CD8-positive, alpha-beta memory T cell (primary cell): ENCODE measurements around the gene HAGHL. TPM values are rescaled to one million over a fixed set of nuclear protein-coding genes. Genes with fewer than 3 reads are reported as not detected.
A peak's percentile ranks its signal among the peaks of the same experiment; 100 is the strongest.

Experiments
- CTCF ChIA-PET: fragments of 350-600 bp; sonication (Branson Sonifier 250); formaldehyde crosslinking; loops from one replicate; lab custom pipeline; 2021; ENCODE audit warnings: antibody characterized with exemption; lab: Charles Lee
- POLR2A ChIA-PET: fragments of 350-600 bp; sonication (Branson Sonifier 250); formaldehyde crosslinking; loops from one replicate; lab custom pipeline; 2021; ENCODE audit warnings: antibody characterized with exemption; lab: Charles Lee
- DNase-seq, 5 donors: peaks; one replicate each; pipeline versions ENCODE4 v3.0.0 to v3.0.0-alpha.2; 2020 to 2022; ENCODE audit warnings: mixed read lengths in 1 of 5
- H3K27ac ChIP-seq: one replicate; pipeline ENCODE4 v1.7.0; 2013; ENCODE audit warnings: low read depth, mild to moderate bottlenecking, low read length, moderate library complexity
- H3K27me3 ChIP-seq: 2 replicates; pipeline ENCODE4 v1.7.0; 2013; ENCODE audit warnings: low read length, mild to moderate bottlenecking; ENCODE audit not compliant: insufficient read depth, poor library complexity, severe bottlenecking
- H3K36me3 ChIP-seq: 2 replicates; pipeline ENCODE4 v1.7.0; 2013; ENCODE audit warnings: mild to moderate bottlenecking, low read length, moderate library complexity; ENCODE audit not compliant: insufficient read depth
- H3K4me1 ChIP-seq: 2 replicates; pipeline ENCODE4 v1.7.0; 2013; ENCODE audit warnings: mild to moderate bottlenecking, low read length, moderate library complexity; ENCODE audit not compliant: insufficient read depth
- H3K4me3 ChIP-seq: 2 replicates; pipeline ENCODE4 v1.7.0; 2013; ENCODE audit warnings: mild to moderate bottlenecking, low read length
- H3K9me3 ChIP-seq: 2 replicates; pipeline ENCODE4 v1.7.0; 2013; ENCODE audit warnings: mild to moderate bottlenecking, low read length
- H3K27ac Mint-ChIP-seq, 8 donors: one replicate each; pipeline ENCODE4 v1.8.0; 2020 to 2021; ENCODE audit warnings: mixed read lengths in 8 of 8, mild to moderate bottlenecking in 6 of 8, inconsistent platforms in 3 of 8, moderate library complexity in 3 of 8
- H3K27me3 Mint-ChIP-seq, 2 donors: one replicate each; pipeline ENCODE4 v1.8.0; 2020 to 2021; ENCODE audit warnings: mixed read lengths in 2 of 2, mild to moderate bottlenecking in 1 of 2, moderate library complexity in 1 of 2
- H3K36me3 Mint-ChIP-seq, 3 donors: one replicate each; pipeline ENCODE4 v1.8.0; 2020 to 2021; ENCODE audit warnings: mixed read lengths in 3 of 3, inconsistent platforms in 1 of 3, mild to moderate bottlenecking in 1 of 3
- H3K4me1 Mint-ChIP-seq, 3 donors: one replicate each; pipeline ENCODE4 v1.8.0; 2020 to 2021; ENCODE audit warnings: mixed read lengths in 3 of 3, inconsistent platforms in 1 of 3, mild to moderate bottlenecking in 1 of 3
- H3K4me3 Mint-ChIP-seq, 7 donors: one replicate each; pipeline ENCODE4 v1.8.0; 2020 to 2021; ENCODE audit warnings: mixed read lengths in 7 of 7, mild to moderate bottlenecking in 6 of 7, moderate library complexity in 4 of 7, inconsistent platforms in 2 of 7
- H3K9me3 Mint-ChIP-seq, 5 donors: one replicate each; pipeline ENCODE4 v1.8.0; 2020 to 2022; ENCODE audit warnings: mixed read lengths in 5 of 5, mild to moderate bottlenecking in 3 of 5, moderate library complexity in 2 of 5, inconsistent platforms in 1 of 5
- polyA plus RNA-seq: library from polyadenylated mRNA; unstranded; fragments of 300-500 nt; fragmentation: Illumina TruSeq; gene quantifications from one replicate; pipeline ENCODE4 v1.2.3, GENCODE V29; 2021
- total RNA-seq, 2 experiments: library from RNA; stranded (reverse); gene quantifications; one replicate each; pipeline ENCODE4 v1.2.3, GENCODE V29; 2021

The HAGHL gene
- total and polyA plus RNA-seq, 3 experiments from 2014 or later = 10.7 to 35.6 (median 31.5) TPM

DNA sequence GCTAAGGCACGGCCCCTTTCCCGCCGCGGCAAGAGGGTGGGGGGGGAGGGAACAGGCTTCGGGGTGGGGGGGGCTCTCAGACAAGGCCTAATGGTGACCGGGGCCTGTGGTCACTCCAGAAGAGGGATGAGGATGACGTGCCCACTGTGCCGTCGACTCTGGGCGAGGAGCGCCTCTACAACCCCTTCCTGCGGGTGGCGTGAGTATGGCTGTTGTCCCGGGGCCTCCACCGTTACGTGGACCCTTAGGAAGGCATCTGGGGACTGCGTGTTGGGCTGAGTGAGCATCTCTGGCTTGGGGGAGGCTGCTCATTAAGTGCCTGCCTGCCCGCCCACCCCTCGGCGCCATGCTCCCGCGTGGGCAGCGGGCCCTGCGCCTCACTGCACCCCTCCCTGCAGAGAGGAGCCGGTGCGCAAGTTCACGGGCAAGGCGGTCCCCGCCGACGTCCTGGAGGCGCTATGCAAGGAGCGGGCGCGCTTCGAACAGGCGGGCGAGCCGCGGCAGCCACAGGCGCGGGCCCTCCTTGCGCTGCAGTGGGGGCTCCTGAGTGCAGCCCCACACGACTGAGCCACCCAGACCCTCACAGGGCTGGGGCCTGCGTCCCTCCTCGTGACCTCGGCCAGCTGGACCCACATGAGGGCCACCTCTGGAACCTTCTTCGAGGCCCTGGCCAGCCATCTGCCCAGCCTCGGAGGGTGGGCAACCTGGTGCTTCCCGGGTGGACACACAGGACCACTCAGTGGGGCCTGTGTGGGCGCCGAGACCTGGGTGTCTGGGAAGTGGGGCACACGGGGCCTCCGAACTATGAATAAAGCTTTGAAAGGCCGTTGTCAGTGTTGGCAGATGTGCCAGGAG, 2.2 kb downstream of the HAGHL start:
- H3K36me3 ChIP-seq = peaks cover 10% of the 10 kb centered on the region
- peaks cover 0 to 13% (median 0%) of the 10 kb centered on the region in 3 donors for H3K4me1 Mint-ChIP-seq
- no peak for DNase-seq
- ChIA-PET CTCF (interaction anchor here (2.1 to 18.9 kb wide), 2 partner anchors 12 kb away, joined by 9 to 332 read pairs; partner anchors contain the start of genes ANTKMT, CCDC78, CIAO3 and HAGHL), POLR2A (interaction anchor here (0.7 to 5.4 kb wide), 6 partner anchors 8 to 59 kb away, joined by 3 to 53 read pairs (median 6); partner anchors contain the start of genes ANTKMT, CHTF18, METRN and RPUSD1)
- peak overlapping the region; percentile 13 to 74 (median 49) for H3K4me3 Mint-ChIP-seq
- H3K36me3 Mint-ChIP-seq = peaks cover 0 to 12% (median 0%) of the 10 kb centered on the region in 3 donors
- H3K27ac Mint-ChIP-seq = peak overlapping the region in 3 of 8 donors; percentile 27 to 58 (median 53)
- H3K9me3 Mint-ChIP-seq = no peaks in the 10 kb centered on the region
- H3K27ac ChIP-seq = peak overlapping the region; percentile 38
- H3K4me3 ChIP-seq = no peak overlapping the region
- no peaks in the 10 kb centered on the region for H3K9me3 ChIP-seq
- peaks cover 6% of the 10 kb centered on the region for H3K4me1 ChIP-seq
- H3K27me3 Mint-ChIP-seq = no peaks in the 10 kb centered on the region
- no peaks in the 10 kb centered on the region for H3K27me3 ChIP-seq

DNA sequence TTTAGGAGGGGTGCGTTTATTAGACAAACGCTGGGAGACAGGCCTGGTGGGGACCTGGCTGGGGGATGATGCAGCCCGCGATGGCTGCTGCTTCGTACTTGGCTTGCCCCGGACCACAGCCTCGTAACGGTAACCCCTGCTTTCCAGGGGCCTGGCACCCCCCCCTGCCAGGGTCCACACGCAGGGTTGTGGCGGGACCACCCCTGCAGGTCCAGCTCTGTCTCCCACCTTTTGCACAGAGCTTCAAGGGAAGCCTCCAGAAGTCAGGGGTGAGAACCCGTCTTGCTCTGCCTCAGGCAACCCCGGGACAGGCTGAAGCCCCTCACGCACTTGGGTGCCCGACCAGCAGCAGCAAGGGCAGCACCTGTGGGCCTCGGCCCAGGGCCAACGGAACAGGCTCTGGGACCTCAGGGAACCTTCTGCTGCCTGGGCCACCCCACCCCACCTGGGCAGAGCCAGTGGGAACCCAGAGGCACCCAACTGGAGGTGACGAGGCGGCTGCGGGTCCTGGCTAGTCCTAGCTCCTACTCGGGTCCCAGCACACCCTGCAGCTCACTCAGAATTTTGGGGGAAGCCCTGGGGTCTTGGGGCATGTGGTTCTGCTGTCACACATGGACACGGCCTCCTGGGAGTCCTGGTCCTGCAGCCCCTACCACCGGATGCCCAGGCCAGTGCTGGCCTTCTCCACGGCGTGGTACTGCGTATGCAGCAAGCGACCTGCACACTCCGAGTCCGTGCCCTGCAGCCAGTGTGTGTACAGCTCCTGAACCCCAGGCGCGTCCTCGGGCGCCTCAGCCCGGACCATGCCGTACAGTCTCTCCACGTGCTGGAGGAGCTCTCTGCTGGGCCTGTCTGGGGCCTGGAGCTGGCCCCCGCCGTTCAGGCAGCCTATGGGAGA, 3.1 kb downstream of the HAGHL start:
- Mint-ChIP-seq H3K27ac (peak overlapping the region in 1 of 8 donors; percentile 36), H3K27me3 (no peaks in the 10 kb centered on the region), H3K36me3 (peaks cover 0 to 13% (median 0%) of the 10 kb centered on the region in 3 donors), H3K9me3 (no peaks in the 10 kb centered on the region), H3K4me1 (peaks cover 0 to 11% (median 0%) of the 10 kb centered on the region in 3 donors), H3K4me3 (peak overlapping the region in 3 of 7 donors; percentile 32 to 52 (median 37))
- Histone ChIP-seq H3K9me3 (no peaks in the 10 kb centered on the region), H3K36me3 (peaks cover 10% of the 10 kb centered on the region), H3K27me3 (no peaks in the 10 kb centered on the region), H3K4me1 (peaks cover 6% of the 10 kb centered on the region), H3K4me3 (no peak overlapping the region), H3K27ac (no peak overlapping the region)
- POLR2A ChIA-PET = interaction anchor here (0.7 to 2.1 kb wide), 3 partner anchors 9 to 16 kb away, joined by 3 to 7 read pairs (median 5); partner anchors contain the start of genes ANTKMT and METRN
- no peak for DNase-seq
- CTCF ChIA-PET = interaction anchor here (0.8 to 18.9 kb wide), 4 partner anchors 11 to 15 kb away, joined by 3 to 332 read pairs (median 6); partner anchors contain the start of genes ANTKMT, CCDC78, CIAO3 and HAGHL

DNA sequence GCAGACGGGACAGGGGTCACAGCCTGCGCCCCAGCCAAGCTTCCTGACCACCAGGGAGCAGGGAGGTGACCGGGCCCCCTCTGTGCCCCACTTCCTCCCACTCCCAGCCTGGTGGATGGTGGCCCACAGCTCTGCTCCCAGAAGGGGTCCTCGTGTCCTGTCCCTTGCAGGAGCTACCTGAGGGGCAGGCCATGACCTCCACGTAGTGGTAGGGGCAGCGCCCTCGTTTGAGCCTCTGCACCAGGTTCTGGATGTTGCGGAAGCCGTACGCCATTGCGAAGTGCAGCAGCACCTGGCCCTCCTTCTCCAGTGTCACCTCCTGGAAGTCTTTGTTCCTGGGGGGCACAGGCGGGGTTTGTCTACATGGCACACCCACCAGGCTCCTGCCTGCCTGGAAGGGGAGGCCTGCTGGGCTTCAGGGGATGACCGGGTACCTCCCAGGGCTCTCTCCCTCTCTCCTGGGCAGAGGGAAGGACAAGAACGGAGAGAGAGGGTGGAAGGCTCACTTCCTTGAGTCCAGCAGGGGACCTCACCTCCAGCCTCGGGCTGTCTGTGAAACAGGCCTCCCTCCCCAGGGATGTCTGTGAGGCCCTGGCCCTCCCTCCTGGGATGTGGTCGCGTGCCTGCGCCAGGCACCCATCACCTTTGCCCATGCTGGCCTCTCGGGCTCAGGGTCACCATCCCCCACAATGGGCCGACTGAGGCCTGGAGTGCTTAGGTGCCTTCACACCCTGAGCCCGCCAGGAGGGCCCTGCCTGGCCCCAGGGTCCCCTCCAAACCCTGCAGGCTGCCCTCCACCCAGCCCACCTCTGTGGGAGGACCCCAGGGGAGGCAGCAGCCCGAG, 4.0 kb downstream of the HAGHL start:
- Mint-ChIP-seq H3K9me3 (no peaks in the 10 kb centered on the region), H3K27me3 (no peaks in the 10 kb centered on the region), H3K4me1 (peaks cover 0 to 3% (median 0%) of the 10 kb centered on the region in 3 donors), H3K27ac (peak overlapping the region in 1 of 8 donors; percentile 36), H3K4me3 (no peak overlapping the region), H3K36me3 (peaks cover 0 to 20% (median 2%) of the 10 kb centered on the region in 3 donors)
- ChIA-PET POLR2A (interaction anchor here (1.7 to 2.1 kb wide), 2 partner anchors 9 to 16 kb away, joined by 5 to 7 read pairs; partner anchors contain the start of genes ANTKMT and METRN), CTCF (interaction anchor here (0.8 to 18.9 kb wide), 4 partner anchors 10 to 14 kb away, joined by 3 to 332 read pairs (median 6); partner anchors contain the start of genes ANTKMT, CCDC78, CIAO3 and HAGHL)
- DNase-seq = no peak
- H3K4me1 ChIP-seq = peaks cover 6% of the 10 kb centered on the region
- H3K4me3 ChIP-seq = no peak overlapping the region
- H3K27me3 ChIP-seq = no peaks in the 10 kb centered on the region
- peaks cover 13% of the 10 kb centered on the region for H3K36me3 ChIP-seq
- H3K27ac ChIP-seq = no peak overlapping the region
- no peaks in the 10 kb centered on the region for H3K9me3 ChIP-seq

- Mint-ChIP-seq H3K27ac (peak overlapping the region in 3 of 8 donors; percentile 23 to 90 (median 58)), H3K4me3 (peak overlapping the region in 1 of 7 donors; percentile 27), H3K9me3 (no peaks in the 10 kb centered on the region), H3K27me3 (no peaks in the 10 kb centered on the region), H3K4me1 (no peaks in the 10 kb centered on the region), H3K36me3 (peaks cover 0 to 35% (median 2%) of the 10 kb centered on the region in 3 donors)
- no peak for DNase-seq
- H3K27me3 ChIP-seq = no peaks in the 10 kb centered on the region
- POLR2A ChIA-PET = interaction anchor here (1.0 kb wide), 1 partner anchor 16 kb away, joined by 4 read pairs; no protein-coding TSS in a partner anchor
- no peak overlapping the region for H3K4me3 ChIP-seq
- CTCF ChIA-PET = interaction anchor here (1.7 to 18.9 kb wide), 2 partner anchors 8 to 15 kb away, joined by 7 to 332 read pairs; partner anchors contain the start of genes ANTKMT, CCDC78, CIAO3 and HAGHL
- H3K36me3 ChIP-seq = peaks cover 18% of the 10 kb centered on the region
- no peaks in the 10 kb centered on the region for H3K9me3 ChIP-seq
- no peak overlapping the region for H3K27ac ChIP-seq
- H3K4me1 ChIP-seq = no peaks in the 10 kb centered on the region
These were observed 5.4 kb downstream of the HAGHL start for GRCh38 chr16:732332-732731.

GRCh38 chr16:732936-733335, 6.0 kb downstream of the HAGHL start:
- Mint-ChIP-seq H3K27me3 (no peaks in the 10 kb centered on the region), H3K27ac (peak overlapping the region in 3 of 8 donors; percentile 41 to 90 (median 58)), H3K9me3 (no peaks in the 10 kb centered on the region), H3K36me3 (peaks cover 0 to 39% (median 2%) of the 10 kb centered on the region in 3 donors), H3K4me3 (no peak overlapping the region), H3K4me1 (no peaks in the 10 kb centered on the region)
- H3K27ac ChIP-seq = no peak overlapping the region
- H3K4me3 ChIP-seq = no peak overlapping the region
- peaks cover 19% of the 10 kb centered on the region for H3K36me3 ChIP-seq
- CTCF ChIA-PET = interaction anchor here (1.7 to 18.9 kb wide), 2 partner anchors 8 to 16 kb away, joined by 7 to 332 read pairs; partner anchors contain the start of genes ANTKMT, CCDC78, CIAO3 and HAGHL
- no peaks in the 10 kb centered on the region for H3K9me3 ChIP-seq
- H3K4me1 ChIP-seq = no peaks in the 10 kb centered on the region
- no peaks in the 10 kb centered on the region for H3K27me3 ChIP-seq
- no peak for DNase-seq
- POLR2A ChIA-PET = interaction anchor here (1.0 kb wide), 1 partner anchor 17 kb away, joined by 4 read pairs; no protein-coding TSS in a partner anchor

GRCh38 chr16:733382-734207, 6.7 kb downstream of the HAGHL start:
- ChIA-PET CTCF (interaction anchor here (18.9 kb wide), 1 partner anchor 16 kb away, joined by 332 read pairs; the partner anchor contains the start of genes ANTKMT, CCDC78, HAGHL and METRN), POLR2A (interaction anchor here (1.0 kb wide), 1 partner anchor 18 kb away, joined by 4 read pairs; no protein-coding TSS in a partner anchor)
- H3K27ac ChIP-seq = no peak overlapping the region
- H3K4me3 ChIP-seq = no peak overlapping the region
- no peaks in the 10 kb centered on the region for H3K9me3 ChIP-seq
- Mint-ChIP-seq H3K9me3 (no peaks in the 10 kb centered on the region), H3K36me3 (peaks cover 0 to 41% (median 2%) of the 10 kb centered on the region in 3 donors), H3K27ac (peak overlapping the region in 2 of 8 donors; percentile 41 to 58), H3K4me3 (peak overlapping the region in 1 of 7 donors; percentile 27), H3K4me1 (no peaks in the 10 kb centered on the region), H3K27me3 (no peaks in the 10 kb centered on the region)
- peak in 2 of 5 donors; percentile 48 to 56 for DNase-seq
- H3K4me1 ChIP-seq = no peaks in the 10 kb centered on the region
- H3K36me3 ChIP-seq = peaks cover 19% of the 10 kb centered on the region
- no peaks in the 10 kb centered on the region for H3K27me3 ChIP-seq
